Vagina (tissue), 2 donors: Measurements from ENCODE around the gene CD52. TPM values are rescaled to one million over a fixed set of nuclear protein-coding genes. Genes with fewer than 3 reads are reported as not detected.

ENCODE experiments used
- DNase-seq, 2 donors: peaks; one replicate each; pipeline ENCODE4 v3.0.0-alpha.2; 2017; ENCODE audit errors: extremely low spot score in 2 of 2
- H3K27ac ChIP-seq: fragments of 200-600 bp; sonication (generic); one replicate; pipeline ENCODE4 v1.5.1; 2019
- H3K27me3 ChIP-seq: fragments of 200-600 bp; sonication (generic); one replicate; pipeline ENCODE4 v1.5.1; 2019
- H3K36me3 ChIP-seq, 2 donors: fragments of 200-600 bp; sonication (generic); one replicate each; pipeline ENCODE4 v1.5.1; 2017 to 2019
- H3K4me1 ChIP-seq: fragments of 200-600 bp; sonication (generic); one replicate; pipeline ENCODE4 v1.5.1; 2019
- H3K4me3 ChIP-seq, 2 donors: fragments of 200-600 bp; sonication (generic); 1 replicate in 1 of 2; 2 replicates in 1 of 2; pipeline ENCODE4 v1.5.1; 2016 to 2019
- H3K9me3 ChIP-seq: fragments of 200-600 bp; sonication (generic); one replicate; pipeline ENCODE4 v1.5.1; 2019
- CTCF ChIP-seq, 3 experiments: fragments of 450-650 bp in 2 of 3; fragments of 200-600 bp in 1 of 3; sonication (generic) in 1 of 3; IDR thresholded peaks; one replicate each; pipeline ENCODE4 v1.5.1; 2017 to 2019; ENCODE audit warnings: antibody characterized with exemption in 3 of 3, mild to moderate bottlenecking in 2 of 3, moderate library complexity in 2 of 3
- POLR2A ChIP-seq, 2 donors: fragments of 450-650 bp; IDR thresholded peaks; one replicate each; pipeline ENCODE4 v1.6.1; 2017; ENCODE audit warnings: antibody characterized with exemption in 2 of 2, mild to moderate bottlenecking in 2 of 2, moderate library complexity in 2 of 2
- POLR2AphosphoS5 ChIP-seq, 2 donors: sonication (generic); formaldehyde crosslinking; IDR thresholded peaks; one replicate each; pipeline ENCODE4 v1.9.0; 2017; ENCODE audit warnings: antibody characterized with exemption in 2 of 2, mild to moderate bottlenecking in 2 of 2, low read depth in 1 of 2; ENCODE audit not compliant: insufficient read depth in 1 of 2
- intact Hi-C: fragments of 100-400 bp; cut with DNase I; formaldehyde crosslinking; loops from one replicate; pipeline ENCODE4 v1.15.1; 2023
- total RNA-seq: library from RNA; depleted of rRNA; stranded (reverse); fragments of >200 nt; gene quantifications from one replicate; pipeline ENCODE4 v1.2.3, GENCODE V29; 2016

CD52 gene
- total RNA-seq, 1 donor from 2014 or later = 8.1 TPM

DNA sequence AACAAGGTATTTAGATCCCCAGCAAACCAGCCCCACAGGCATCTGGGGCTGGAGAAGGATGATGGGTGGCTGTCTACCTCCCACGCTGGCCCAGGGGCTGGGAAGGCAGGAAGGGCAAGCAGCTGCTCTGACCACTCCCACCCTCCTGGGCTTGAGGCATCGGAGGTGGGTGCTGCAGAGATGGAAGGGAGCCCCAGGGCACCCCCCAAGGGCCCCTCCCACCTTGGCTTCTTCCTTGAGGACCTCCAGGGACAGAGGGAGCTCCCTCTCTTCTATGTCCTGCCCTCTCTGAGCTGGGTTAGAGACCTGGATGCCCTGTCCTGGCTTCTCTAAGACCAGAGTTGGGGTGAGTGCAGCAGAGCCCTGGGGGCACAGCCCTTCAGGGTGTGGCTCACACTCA lies 3.1 kb downstream of the CD52 start:
- H3K4me3 ChIP-seq = no peak overlapping the region
- no peak overlapping the region for H3K27ac ChIP-seq
- TF ChIP-seq POLR2AphosphoS5 (IDR thresholded peaks at IDR 0.05; ENCODE audit: insufficient read depth in 1 of 2, low read depth in 1 of 2) (no peak), CTCF (IDR thresholded peaks at IDR 0.05) (no peak), POLR2A (IDR thresholded peaks at IDR 0.05) (no peak)

GRCh38 chr1:26321315-26322041 lies 3.7 kb downstream of the CD52 start:
- Histone ChIP-seq H3K4me1 (peaks cover 8% of the 10 kb centered on the region), H3K27ac (no peak overlapping the region), H3K36me3 (no peaks in the 10 kb centered on the region), H3K9me3 (no peaks in the 10 kb centered on the region), H3K27me3 (no peaks in the 10 kb centered on the region), H3K4me3 (no peak overlapping the region)
- intact Hi-C loops = loop anchor here (5.0 kb wide), 1 partner anchor 34 kb away; no protein-coding TSS in a partner anchor
- peak in 1 of 2 donors; percentile 90 for DNase-seq
- TF ChIP-seq CTCF (IDR thresholded peaks at IDR 0.05) = peak; percentile 77 to 90 (median 80)
- TF ChIP-seq POLR2A (IDR thresholded peaks at IDR 0.05) = no peak
- peak in 1 of 2 donors; percentile 42 for TF ChIP-seq POLR2AphosphoS5 (IDR thresholded peaks at IDR 0.05; ENCODE audit: insufficient read depth in 1 of 2, low read depth in 1 of 2)

More for the DNA sequence above, 3.1 kb downstream of the CD52 start:
- intact Hi-C loops = loop anchor here (5.0 kb wide), 1 partner anchor 34 kb away; no protein-coding TSS in a partner anchor
- H3K27me3 ChIP-seq = no peaks in the 10 kb centered on the region
- no peaks in the 10 kb centered on the region for H3K9me3 ChIP-seq
- no peaks in the 10 kb centered on the region for H3K36me3 ChIP-seq
- H3K4me1 ChIP-seq = peaks cover 8% of the 10 kb centered on the region
- peak in 1 of 2 donors; percentile 74 for DNase-seq

GRCh38 chr1:26322042-26322331 lies 4.2 kb downstream of the CD52 start:
- DNase-seq = no peak
- H3K27me3 ChIP-seq = no peaks in the 10 kb centered on the region
- no peaks in the 10 kb centered on the region for H3K9me3 ChIP-seq
- peaks cover 8% of the 10 kb centered on the region for H3K4me1 ChIP-seq
- H3K4me3 ChIP-seq = no peak overlapping the region
- H3K36me3 ChIP-seq = no peaks in the 10 kb centered on the region
- intact Hi-C loops = loop anchor here (5.0 kb wide), 1 partner anchor 35 kb away; no protein-coding TSS in a partner anchor
- no peak overlapping the region for H3K27ac ChIP-seq
- TF ChIP-seq CTCF (IDR thresholded peaks at IDR 0.05) (no peak), POLR2A (IDR thresholded peaks at IDR 0.05) (no peak), POLR2AphosphoS5 (IDR thresholded peaks at IDR 0.05; ENCODE audit: insufficient read depth in 1 of 2, low read depth in 1 of 2) (no peak)

DNA sequence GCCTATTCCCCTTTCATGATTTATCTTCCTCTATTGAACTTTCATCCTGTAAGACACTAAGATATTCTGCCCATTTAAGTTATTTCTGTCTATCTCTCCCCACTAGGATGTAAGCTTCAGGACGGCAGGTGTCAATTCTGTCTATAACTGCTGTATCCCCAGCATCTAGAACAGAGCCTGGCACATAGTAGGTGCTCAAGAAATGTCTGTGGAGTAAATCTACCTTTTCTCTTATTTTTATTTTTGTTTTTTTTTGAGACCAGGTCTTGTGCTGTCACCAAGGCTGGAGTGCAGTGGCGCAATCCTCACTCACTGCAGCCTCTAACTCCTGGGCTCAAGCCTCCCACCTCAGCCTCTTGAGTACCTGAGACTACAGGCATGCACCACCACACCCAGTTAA lies 5.6 kb downstream of the CD52 start:
- Histone ChIP-seq H3K27ac (no peak overlapping the region), H3K27me3 (no peaks in the 10 kb centered on the region), H3K36me3 (no peaks in the 10 kb centered on the region), H3K4me3 (no peak overlapping the region), H3K9me3 (no peaks in the 10 kb centered on the region), H3K4me1 (peaks cover 8% of the 10 kb centered on the region)
- DNase-seq = no peak
- TF ChIP-seq POLR2A (IDR thresholded peaks at IDR 0.05) = no peak
- no peak for TF ChIP-seq CTCF (IDR thresholded peaks at IDR 0.05)
- no peak for TF ChIP-seq POLR2AphosphoS5 (IDR thresholded peaks at IDR 0.05; ENCODE audit: insufficient read depth in 1 of 2, low read depth in 1 of 2)
- intact Hi-C loops = loop anchor here (5.0 kb wide), 1 partner anchor 36 kb away; no protein-coding TSS in a partner anchor

DNA sequence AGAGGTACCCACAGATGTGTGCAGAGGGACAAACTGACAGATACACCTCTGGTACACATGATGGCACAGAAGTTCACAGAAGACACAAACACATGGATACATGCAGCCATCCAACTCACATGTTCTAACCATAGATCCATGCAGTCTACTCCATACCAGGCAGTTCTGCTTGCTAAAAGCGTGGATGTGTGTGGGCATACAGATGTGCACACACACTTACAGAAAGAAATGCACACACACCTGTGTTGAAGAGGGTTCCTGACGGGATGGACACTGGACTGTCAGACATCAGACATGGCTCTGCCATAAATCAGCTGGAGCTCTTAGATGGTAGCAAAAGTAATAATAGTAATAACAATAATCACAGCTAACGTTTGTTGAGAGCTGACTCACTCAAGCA lies 6.8 kb downstream of the CD52 start:
- no peaks in the 10 kb centered on the region for H3K36me3 ChIP-seq
- peaks cover 8% of the 10 kb centered on the region for H3K4me1 ChIP-seq
- peak in 1 of 2 donors; percentile 56 for DNase-seq
- TF ChIP-seq POLR2A (IDR thresholded peaks at IDR 0.05) = no peak
- TF ChIP-seq POLR2AphosphoS5 (IDR thresholded peaks at IDR 0.05; ENCODE audit: insufficient read depth in 1 of 2, low read depth in 1 of 2) = no peak
- TF ChIP-seq CTCF (IDR thresholded peaks at IDR 0.05) = no peak
- H3K9me3 ChIP-seq = no peaks in the 10 kb centered on the region
- no peak overlapping the region for H3K4me3 ChIP-seq
- intact Hi-C loops = loop anchor here (5.0 kb wide), 1 partner anchor 37 kb away; no protein-coding TSS in a partner anchor
- no peak overlapping the region for H3K27ac ChIP-seq
- no peaks in the 10 kb centered on the region for H3K27me3 ChIP-seq
